ENCODE results near the gene ABHD8. TPM values are rescaled to one million over a fixed set of nuclear protein-coding genes. Genes with fewer than 3 reads are reported as not detected.

Gene ABHD8
- polyA plus RNA-seq, 3 donors, result 11.3 to 14.9 (median 12.5) TPM

- peaks cover 21 to 28% of the 10 kb centered on the region in 2 donors for H3K4me1 ChIP-seq (ENCODE audit: control insufficient read depth in 1 of 2, insufficient read depth in 2 of 2, low read length in 2 of 2)
These were observed 23.9 kb upstream of the ABHD8 start for GRCh38 chr19:17327068-17327653.

GRCh38 chr19:17326595-17326966 is 23.4 kb upstream of the ABHD8 start:
- Histone ChIP-seq H3K4me2 (replicated peaks; ENCODE audit: extremely low read depth, low read length, poor library complexity, severe bottlenecking) (no peak overlapping the region), H3K9ac (ENCODE audit: insufficient read depth, low read length, poor library complexity, severe bottlenecking) (no peak overlapping the region), H3K4me3 (replicated peaks in 1 of 3; ENCODE audit: low read depth in 2 of 3, low read length in 3 of 3) (no peak overlapping the region), H3K9me3 (replicated peaks in 1 of 2; ENCODE audit: control insufficient read depth in 1 of 2, insufficient read depth in 1 of 2, low read length in 2 of 2) (peaks cover 0 to 12% of the 10 kb centered on the region in 2 donors), H3K4me1 (ENCODE audit: control insufficient read depth in 1 of 2, insufficient read depth in 2 of 2, low read length in 2 of 2) (peaks cover 21 to 28% of the 10 kb centered on the region in 2 donors), H3K27ac (ENCODE audit: low read depth in 1 of 2, low read length in 2 of 2) (no peak overlapping the region), H3K79me2 (ENCODE audit: insufficient read depth, low read length) (no peaks in the 10 kb centered on the region), H4K20me1 (ENCODE audit: insufficient read depth, low read length) (peaks cover 43% of the 10 kb centered on the region), H3K27me3 (ENCODE audit: control insufficient read depth in 2 of 2, insufficient read depth in 2 of 2, low read length in 2 of 2) (peaks cover 11 to 31% of the 10 kb centered on the region in 2 donors), H3K36me3 (replicated peaks in 1 of 2; ENCODE audit: control insufficient read depth in 1 of 2, insufficient read depth in 2 of 2, low read length in 2 of 2) (peaks cover 15 to 22% of the 10 kb centered on the region in 2 donors), H2AFZ (ENCODE audit: insufficient read depth, low read depth, low read length, poor library complexity, severe bottlenecking) (no peak overlapping the region)
- intact Hi-C loops (cut with micrococcal nuclease), result no loop called here
- TF ChIP-seq CTCF (IDR thresholded peaks at IDR 0.05), result no peak
- Mint-ChIP-seq H3K27ac (peak overlapping the region in 1 of 7 donors; percentile 6), H3K4me3 (no peak overlapping the region), H3K9me3 (peaks cover 0 to 9% (median 7%) of the 10 kb centered on the region in 7 donors), H3K36me3 (peaks cover 27 to 53% of the 10 kb centered on the region in 2 donors), H3K4me1 (peaks cover 19% of the 10 kb centered on the region), H3K27me3 (ENCODE audit: low read depth in 3 of 3) (peaks cover 27 to 58% (median 31%) of the 10 kb centered on the region in 3 donors)
- WGBS (ENCODE audit: insufficient coverage), result 98% methylated on average over 7 of the region's 11 CpGs
- DNase-seq, result no peak

More at GRCh38 chr19:17327068-17327653, 23.9 kb upstream of the ABHD8 start:
- H3K36me3 Mint-ChIP-seq, result peaks cover 27 to 51% of the 10 kb centered on the region in 2 donors
- H3K4me3 Mint-ChIP-seq, result no peak overlapping the region
- peaks cover 11 to 31% of the 10 kb centered on the region in 2 donors for H3K27me3 ChIP-seq (ENCODE audit: control insufficient read depth in 2 of 2, insufficient read depth in 2 of 2, low read length in 2 of 2)
- no peak overlapping the region for H3K27ac ChIP-seq (ENCODE audit: low read depth in 1 of 2, low read length in 2 of 2)
- no peak overlapping the region for H3K4me2 ChIP-seq (replicated peaks; ENCODE audit: extremely low read depth, low read length, poor library complexity, severe bottlenecking)
- peaks cover 27 to 58% (median 30%) of the 10 kb centered on the region in 3 donors for H3K27me3 Mint-ChIP-seq (ENCODE audit: low read depth in 3 of 3)
- DNase-seq, result no peak
- H2AFZ ChIP-seq (ENCODE audit: insufficient read depth, low read depth, low read length, poor library complexity, severe bottlenecking), result no peak overlapping the region
- no peaks in the 10 kb centered on the region for H3K79me2 ChIP-seq (ENCODE audit: insufficient read depth, low read length)
- TF ChIP-seq CTCF (IDR thresholded peaks at IDR 0.05), result no peak
- H3K27ac Mint-ChIP-seq, result no peak overlapping the region
- no peak overlapping the region for H3K9ac ChIP-seq (ENCODE audit: insufficient read depth, low read length, poor library complexity, severe bottlenecking)
- H3K9me3 Mint-ChIP-seq, result peaks cover 0 to 9% (median 7%) of the 10 kb centered on the region in 7 donors
- peaks cover 9 to 16% of the 10 kb centered on the region in 2 donors for H3K36me3 ChIP-seq (replicated peaks in 1 of 2; ENCODE audit: control insufficient read depth in 1 of 2, insufficient read depth in 2 of 2, low read length in 2 of 2)
- H3K9me3 ChIP-seq (replicated peaks in 1 of 2; ENCODE audit: control insufficient read depth in 1 of 2, insufficient read depth in 1 of 2, low read length in 2 of 2), result peaks cover 0 to 12% of the 10 kb centered on the region in 2 donors
- H3K4me1 Mint-ChIP-seq, result peaks cover 19% of the 10 kb centered on the region
- peaks cover 40% of the 10 kb centered on the region for H4K20me1 ChIP-seq (ENCODE audit: insufficient read depth, low read length)
- intact Hi-C loops (cut with micrococcal nuclease), result no loop called here
- H3K4me3 ChIP-seq (replicated peaks in 1 of 3; ENCODE audit: low read depth in 2 of 3, low read length in 3 of 3), result no peak overlapping the region
- 94% methylated on average over 22 of the region's 27 CpGs for WGBS (ENCODE audit: insufficient coverage)
